Common myeloid progenitor, CD34-positive (primary cell): ENCODE results near the gene DPP3.
"Not testable (repeated sequence)": the region's sequence is repeated elsewhere in the genome, so short reads cannot be mapped to it uniquely, and the experiment has no call there.

ENCODE experiments used
- CTCF ChIA-PET: fragments of 350-600 bp; sonication (Branson Sonifier 250); formaldehyde crosslinking; loops from one replicate; lab custom pipeline; 2021; ENCODE audit warnings: antibody characterized with exemption; lab: Charles Lee
- POLR2A ChIA-PET: fragments of 350-600 bp; sonication (Branson Sonifier 250); formaldehyde crosslinking; loops from one replicate; lab custom pipeline; 2021; ENCODE audit warnings: antibody characterized with exemption; lab: Charles Lee
- DNase-seq, 3 donors: peaks; one replicate each; pipeline versions ENCODE4 v3.0.0 to v3.0.0-alpha.2; 2013
- H3K27ac ChIP-seq, 2 experiments: 1 replicate in 1 of 2; 2 replicates in 1 of 2; pipeline ENCODE4 v1.7.0; 2013; ENCODE audit warnings: inconsistent platforms in 2 of 2, low read length in 2 of 2, mild to moderate bottlenecking in 2 of 2, low read depth in 1 of 2, moderate library complexity in 1 of 2; ENCODE audit not compliant: severe bottlenecking in 2 of 2, insufficient read depth in 1 of 2, poor library complexity in 1 of 2
- H3K27me3 ChIP-seq, 5 experiments: replicated peaks in 2 of 5; 1 replicate in 3 of 5; 2 replicates in 2 of 5; pipeline versions ENCODE4 v1.6.1 to v1.7.0; 2013; ENCODE audit warnings: low read length in 4 of 5, mild to moderate bottlenecking in 2 of 5, moderate library complexity in 2 of 5, inconsistent platforms in 1 of 5; ENCODE audit not compliant: insufficient read depth in 5 of 5, control insufficient read depth in 4 of 5
- H3K36me3 ChIP-seq, 4 experiments: 1 replicate in 2 of 4; 2 replicates in 2 of 4; pipeline versions ENCODE4 v1.6.1 to v1.7.0; 2013; ENCODE audit warnings: low read length in 3 of 4, control low read depth in 1 of 4, mild to moderate bottlenecking in 1 of 4; ENCODE audit not compliant: control insufficient read depth in 4 of 4, insufficient read depth in 4 of 4
- H3K4me1 ChIP-seq, 4 experiments: 1 replicate in 3 of 4; 2 replicates in 1 of 4; pipeline versions ENCODE4 v1.6.1 to v1.7.1; 2013; ENCODE audit warnings: low read length in 3 of 4, mild to moderate bottlenecking in 3 of 4, control low read depth in 1 of 4, inconsistent platforms in 1 of 4, moderate library complexity in 1 of 4; ENCODE audit not compliant: control insufficient read depth in 4 of 4, insufficient read depth in 4 of 4; ENCODE audit errors: control extremely low read depth in 1 of 4
- H3K4me3 ChIP-seq, 7 experiments: 1 replicate in 4 of 7; 2 replicates in 3 of 7; pipeline versions ENCODE4 v1.5.1 to v1.7.0; 2013; ENCODE audit warnings: mild to moderate bottlenecking in 7 of 7, low read length in 6 of 7, moderate library complexity in 6 of 7, inconsistent platforms in 2 of 7, low read depth in 2 of 7, control low read depth in 1 of 7; ENCODE audit not compliant: insufficient read depth in 4 of 7, control insufficient read depth in 1 of 7; ENCODE audit errors: extremely low read depth in 1 of 7
- H3K9me3 ChIP-seq, 5 experiments: 1 replicate in 4 of 5; 2 replicates in 1 of 5; pipeline versions ENCODE4 v1.6.1 to v1.7.1; 2013; ENCODE audit warnings: low read length in 4 of 5, mild to moderate bottlenecking in 2 of 5, inconsistent platforms in 1 of 5, low read depth in 1 of 5, moderate library complexity in 1 of 5; ENCODE audit not compliant: control insufficient read depth in 4 of 5, insufficient read depth in 2 of 5; ENCODE audit errors: control extremely low read depth in 1 of 5
- WGBS: methylation state at CpG from one replicate; pipeline ENCODE4 v1.1.5; 2013; ENCODE audit not compliant: insufficient coverage; 5-methylcytosine and 5-hydroxymethylcytosine counted together

DPP3 gene

DNA sequence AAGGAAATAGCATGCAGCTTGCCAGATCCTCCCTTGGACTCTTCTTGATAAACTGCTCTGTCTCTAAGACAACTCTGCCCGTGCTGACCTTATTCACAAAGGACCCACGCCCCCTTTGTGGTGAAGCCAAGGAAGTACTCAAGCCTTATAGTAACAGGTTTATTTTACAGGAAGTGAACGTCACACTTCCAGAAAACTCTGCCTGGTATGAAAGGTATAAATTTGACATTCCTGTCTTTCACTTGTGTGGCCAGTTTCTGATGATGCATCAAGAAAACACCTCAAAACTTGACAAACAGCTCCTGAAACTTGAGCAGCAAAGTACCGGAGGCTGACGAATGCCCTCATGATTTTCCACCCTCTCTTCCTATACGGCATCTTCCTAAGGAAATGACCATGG, 26.0 kb upstream of the DPP3 start:
- POLR2A ChIA-PET = no interaction called here

GRCh38 chr11:66454828-66455227, 25.4 kb upstream of the DPP3 start:
- WGBS = 89% methylated on average over 3 of the region's 3 CpGs
- H3K27ac ChIP-seq = no peak overlapping the region
- ChIA-PET POLR2A (interaction anchor here (0.7 kb wide), 1 partner anchor 234 kb away, joined by 3 read pairs; no protein-coding TSS in a partner anchor), CTCF (interaction anchor here (1.1 kb wide), 1 partner anchor 35 kb away, joined by 3 read pairs; no protein-coding TSS in a partner anchor)
- no peak overlapping the region for H3K4me3 ChIP-seq
- DNase-seq = no peak
- H3K9me3 ChIP-seq = peaks cover 0 to 4% (median 0%) of the 10 kb centered on the region in 5 experiments
- H3K27me3 ChIP-seq = peaks cover 0 to 6% (median 2%) of the 10 kb centered on the region in 5 experiments
- no peaks in the 10 kb centered on the region for H3K36me3 ChIP-seq
- H3K4me1 ChIP-seq = no peaks in the 10 kb centered on the region

More for the DNA sequence above, 26.0 kb upstream of the DPP3 start:
- no peak overlapping the region for H3K27ac ChIP-seq
- WGBS = 54% methylated on average over 4 of the region's 6 CpGs
- no peak for DNase-seq
- peaks cover 0 to 4% (median 0%) of the 10 kb centered on the region in 5 experiments for H3K9me3 ChIP-seq
- no peaks in the 10 kb centered on the region for H3K36me3 ChIP-seq
- H3K4me1 ChIP-seq = no peaks in the 10 kb centered on the region
- CTCF ChIA-PET = interaction anchor here (1.1 kb wide), 1 partner anchor 36 kb away, joined by 3 read pairs; no protein-coding TSS in a partner anchor
- no peak overlapping the region for H3K4me3 ChIP-seq
- peaks cover 0 to 6% (median 2%) of the 10 kb centered on the region in 5 experiments for H3K27me3 ChIP-seq

DNA sequence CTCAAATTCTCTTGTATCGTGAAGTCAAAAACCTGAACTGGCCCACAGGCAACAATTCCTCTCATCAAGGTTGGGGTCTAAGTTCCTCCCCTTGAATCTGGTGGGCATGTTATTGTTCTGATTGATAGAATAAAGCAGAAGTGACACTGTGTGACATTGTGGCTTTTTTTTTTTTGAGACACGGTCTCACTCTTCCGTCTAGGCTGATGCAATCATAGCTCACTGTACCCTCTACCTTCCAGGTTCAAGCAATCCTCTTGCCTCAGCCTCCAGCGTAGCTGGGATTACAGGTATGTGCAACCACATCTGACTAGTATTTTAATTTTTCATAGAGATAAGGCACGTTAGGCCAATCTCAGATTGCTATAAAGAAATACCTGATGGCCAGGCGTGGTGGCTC, 22.4 kb upstream of the DPP3 start:
- H3K9me3 ChIP-seq = peaks cover 0 to 2% (median 0%) of the 10 kb centered on the region in 5 experiments
- H3K4me1 ChIP-seq = no peaks in the 10 kb centered on the region
- peaks cover 0 to 6% (median 2%) of the 10 kb centered on the region in 5 experiments for H3K27me3 ChIP-seq
- ChIA-PET CTCF (interaction anchor here (1.5 kb wide), 1 partner anchor 28 kb away, joined by 3 read pairs; no protein-coding TSS in a partner anchor), POLR2A (no interaction called here)
- no peak overlapping the region for H3K27ac ChIP-seq
- DNase-seq = peak in 2 of 3 donors; percentile 40 to 53
- no peak overlapping the region for H3K4me3 ChIP-seq
- no peaks in the 10 kb centered on the region for H3K36me3 ChIP-seq
- 70% methylated on average over 2 of the region's 6 CpGs for WGBS

DNA sequence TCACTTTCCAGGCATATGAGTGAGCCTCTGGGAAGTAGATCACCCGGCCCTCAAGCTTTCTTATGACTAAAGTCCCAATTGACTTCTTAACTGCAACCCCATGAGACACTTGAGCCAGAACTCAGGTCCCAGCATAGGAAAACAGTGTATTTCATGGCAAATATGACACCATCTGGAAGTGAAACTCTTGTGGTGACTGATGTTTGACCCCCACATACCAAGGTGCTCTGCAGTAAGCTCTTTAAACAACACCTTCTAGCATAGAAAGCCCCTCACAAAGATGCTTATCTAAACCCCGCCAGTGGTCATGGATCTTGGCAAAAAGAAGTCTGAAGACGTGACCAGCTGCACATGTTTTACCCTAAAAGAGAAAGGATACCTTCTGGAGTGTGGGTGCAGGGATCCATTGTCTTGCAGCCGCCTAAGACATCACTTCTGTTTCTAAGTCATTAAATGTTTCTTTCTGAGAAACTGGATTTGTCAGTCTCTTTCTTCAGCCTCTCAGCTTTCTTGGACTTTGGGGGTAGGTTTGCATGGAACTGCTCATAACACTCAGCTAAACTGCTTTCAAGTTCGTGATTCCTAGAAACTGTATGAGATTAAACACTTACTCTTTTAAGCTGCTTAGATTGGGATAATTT, 21.0 kb upstream of the DPP3 start:
- POLR2A ChIA-PET = no interaction called here
- Histone ChIP-seq H3K9me3 (peaks cover 0 to 4% (median 0%) of the 10 kb centered on the region in 5 experiments), H3K4me3 (no peak overlapping the region), H3K36me3 (no peaks in the 10 kb centered on the region), H3K27ac (no peak overlapping the region), H3K27me3 (peaks cover 0 to 4% (median 0%) of the 10 kb centered on the region in 5 experiments), H3K4me1 (no peaks in the 10 kb centered on the region)
- CTCF ChIA-PET = no interaction called here
- WGBS = 94% methylated on average over 5 of the region's 5 CpGs
- no peak for DNase-seq

GRCh38 chr11:66462010-66462409, 18.2 kb upstream of the DPP3 start:
- H3K9me3 ChIP-seq = peaks cover 0 to 4% (median 0%) of the 10 kb centered on the region in 5 experiments
- peaks cover 0 to 2% (median 0%) of the 10 kb centered on the region in 5 experiments for H3K27me3 ChIP-seq
- DNase-seq = no peak
- ChIA-PET POLR2A (no interaction called here), CTCF (interaction anchor here (1.0 to 1.6 kb wide), 4 partner anchors 22 to 73 kb away, joined by 3 to 7 read pairs (median 3); partner anchors contain the start of gene MRPL11)
- no peak overlapping the region for H3K27ac ChIP-seq
- H3K4me3 ChIP-seq = no peak overlapping the region
- peaks cover 0 to 13% (median 7%) of the 10 kb centered on the region in 4 experiments for H3K4me1 ChIP-seq
- no peaks in the 10 kb centered on the region for H3K36me3 ChIP-seq

DNA sequence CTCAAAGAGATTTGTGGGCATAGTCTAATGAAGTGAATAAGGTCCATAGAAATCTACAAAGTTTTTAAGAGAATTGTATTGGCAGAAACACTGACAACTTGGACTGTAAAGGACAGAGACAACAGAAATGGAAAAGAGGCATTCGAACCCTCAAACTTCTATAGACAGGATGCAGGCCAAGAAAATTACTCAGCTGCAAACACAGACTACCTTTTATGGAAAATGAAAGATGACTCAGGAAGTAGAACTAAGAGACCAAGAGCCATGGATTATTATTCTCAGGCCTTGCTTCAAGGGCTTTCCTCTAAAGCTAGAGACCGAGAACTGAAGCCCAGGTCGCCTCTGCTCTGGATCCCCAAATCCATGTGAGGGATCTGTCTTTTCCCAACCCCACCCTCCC, 17.3 kb upstream of the DPP3 start:
- POLR2A ChIA-PET = no interaction called here
- 98% methylated on average over 3 of the region's 3 CpGs for WGBS
- CTCF ChIA-PET = interaction anchor here (1.2 kb wide), 1 partner anchor 23 kb away, joined by 3 read pairs; no protein-coding TSS in a partner anchor

DNA sequence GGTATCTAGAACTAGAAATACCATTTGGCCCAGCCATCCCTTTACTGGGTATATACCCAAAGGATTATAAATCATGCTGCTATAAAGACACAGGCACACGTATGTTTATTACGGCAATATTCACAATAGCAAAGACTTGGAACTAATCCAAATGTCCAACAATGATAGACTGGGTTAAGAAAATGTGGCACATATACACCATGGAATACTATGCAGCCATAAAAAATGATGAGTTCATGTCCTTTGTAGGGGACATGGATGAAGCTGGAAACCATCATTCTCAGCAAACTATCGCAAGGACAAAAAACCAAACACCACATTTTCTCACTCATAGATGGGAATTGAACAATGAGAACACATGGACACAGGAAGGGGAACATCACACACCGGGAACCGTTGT, 16.1 kb upstream of the DPP3 start:
- H3K4me1 ChIP-seq = peaks cover 0 to 26% (median 22%) of the 10 kb centered on the region in 4 experiments
- H3K36me3 ChIP-seq, POLR2A ChIA-PET, DNase-seq, H3K9me3 ChIP-seq, H3K4me3 ChIP-seq, H3K27me3 ChIP-seq, H3K27ac ChIP-seq: not testable (repeated sequence)
- no CpG with 5 or more reads among the region's 5 CpGs for WGBS
- CTCF ChIA-PET = interaction anchor here (1.5 kb wide), 1 partner anchor 8 kb away, joined by 5 read pairs; no protein-coding TSS in a partner anchor

More for the DNA sequence above, 17.3 kb upstream of the DPP3 start:
- peaks cover 0 to 22% (median 16%) of the 10 kb centered on the region in 4 experiments for H3K4me1 ChIP-seq
- peaks cover 0 to 4% (median 0%) of the 10 kb centered on the region in 5 experiments for H3K9me3 ChIP-seq
- H3K4me3 ChIP-seq = no peak overlapping the region
- peaks cover 0 to 2% (median 0%) of the 10 kb centered on the region in 5 experiments for H3K27me3 ChIP-seq
- H3K27ac ChIP-seq = no peak overlapping the region
- no peak for DNase-seq
- no peaks in the 10 kb centered on the region for H3K36me3 ChIP-seq
